Left lung (tissue), 10 donors: ENCODE measurements around the gene SLC9A1. TPM values are rescaled to one million over a fixed set of nuclear protein-coding genes. Genes with fewer than 3 reads are reported as not detected.

ENCODE experiments used
- ATAC-seq: fragments of 200-7000 bp; cut with Tn5 transposase; one replicate; pipeline ENCODE4 v1.9.1; 2020; ENCODE audit warnings: moderate library complexity
- DNase-seq, 4 donors: peaks; one replicate each; pipeline ENCODE4 v3.0.0-alpha.2; 2013 to 2020
- H3K27ac ChIP-seq, 2 donors: fragments of 200-600 bp; sonication (generic) in 1 of 2; one replicate each; pipeline versions ENCODE4 v1.5.0 to v1.8.0; 2020 to 2021
- H3K27me3 ChIP-seq, 2 donors: fragments of 200-600 bp; sonication (generic) in 1 of 2; one replicate each; pipeline versions ENCODE4 v1.5.0 to v1.8.0; 2020 to 2021
- H3K36me3 ChIP-seq, 2 donors: fragments of 200-600 bp; sonication (generic) in 1 of 2; one replicate each; pipeline versions ENCODE4 v1.5.0 to v1.8.0; 2020 to 2021
- H3K4me1 ChIP-seq, 2 donors: fragments of 200-600 bp; one replicate each; pipeline ENCODE4 v1.8.0; 2021
- H3K4me3 ChIP-seq, 2 donors: fragments of 200-600 bp; sonication (generic) in 1 of 2; one replicate each; pipeline versions ENCODE4 v1.5.0 to v1.8.0; 2020 to 2021; ENCODE audit warnings: mild to moderate bottlenecking in 1 of 2
- H3K9me3 ChIP-seq, 2 donors: fragments of 200-600 bp; sonication (generic) in 1 of 2; one replicate each; pipeline versions ENCODE4 v1.5.0 to v1.8.0; 2020 to 2021
- intact Hi-C, 2 donors: fragments of 100-400 bp; cut with DNase I; formaldehyde crosslinking; loops; one replicate each; pipeline versions ENCODE4 v1.11.2 to v1.14.2; 2022
- polyA plus RNA-seq, 6 donors: library from polyadenylated mRNA; unstranded; fragments of 120-200 nt; gene quantifications; one replicate each; pipeline ENCODE4 v1.2.1, GENCODE V29; 2013; ENCODE audit not compliant: insufficient read length in 6 of 6
- total RNA-seq, 2 donors: library from RNA; stranded (reverse); fragmentation: NEBNext Ultra II Directional; extraction: Animal tissue kit (Norgen Biotek cat#: 25700); gene quantifications; one replicate each; pipeline ENCODE4 v1.2.1, GENCODE V29; 2021
- TF ChIP-seq, protein P1 (sequence below), 2 donors: fragments of 200-600 bp; sonication (generic) in 1 of 2; IDR thresholded peaks; one replicate each; pipeline versions ENCODE4 v1.5.0 to v1.8.0; 2021; ENCODE audit warnings: antibody characterized with exemption in 2 of 2
- donor health status: DM: no; HTN: yes; CAD: no.
- donor health status: DM: no; HTN: no; CAD: no.

Gene SLC9A1
- total and polyA plus RNA-seq, 8 donors: 16.0 to 63.8 (median 20.4) TPM

DNA sequence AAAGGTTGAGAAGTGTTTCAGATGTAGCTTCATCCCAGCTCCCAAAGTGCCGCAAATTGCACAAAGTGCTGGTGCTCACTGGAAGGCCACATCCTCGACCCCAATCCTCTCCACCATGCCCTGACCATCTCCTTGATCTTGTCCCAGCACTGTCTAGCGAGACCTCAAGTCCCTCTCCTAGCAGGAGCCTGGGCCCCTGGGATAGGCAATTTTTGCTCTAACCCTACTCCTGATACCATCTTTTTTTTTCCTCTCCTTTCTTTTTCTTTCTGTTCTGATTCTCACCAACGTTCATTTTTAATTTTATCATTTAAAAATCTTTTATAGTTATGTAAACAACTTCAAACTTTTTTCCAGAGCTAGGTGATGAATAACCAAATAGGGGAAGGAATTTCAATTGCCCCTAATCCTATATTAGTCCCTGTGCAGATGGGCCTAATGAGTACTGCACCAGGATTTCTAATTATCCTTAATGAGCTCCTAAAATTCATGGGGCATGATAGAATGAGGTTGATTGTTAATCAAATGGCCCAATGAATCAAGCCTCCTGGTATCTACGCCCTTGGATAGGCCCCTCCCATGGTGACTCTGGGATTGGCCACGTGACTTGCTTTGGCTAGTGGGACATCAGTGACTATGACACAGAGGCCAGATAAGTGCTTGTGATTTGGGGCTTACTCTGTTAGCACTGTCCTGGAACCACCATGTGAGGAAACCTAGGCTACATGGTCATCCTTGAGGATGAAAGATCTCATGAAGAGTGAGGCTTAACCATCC, 100.8 kb downstream of the SLC9A1 start:
- ATAC-seq (no peak), DNase-seq (no peak)
- TF ChIP-seq, protein P1, sequence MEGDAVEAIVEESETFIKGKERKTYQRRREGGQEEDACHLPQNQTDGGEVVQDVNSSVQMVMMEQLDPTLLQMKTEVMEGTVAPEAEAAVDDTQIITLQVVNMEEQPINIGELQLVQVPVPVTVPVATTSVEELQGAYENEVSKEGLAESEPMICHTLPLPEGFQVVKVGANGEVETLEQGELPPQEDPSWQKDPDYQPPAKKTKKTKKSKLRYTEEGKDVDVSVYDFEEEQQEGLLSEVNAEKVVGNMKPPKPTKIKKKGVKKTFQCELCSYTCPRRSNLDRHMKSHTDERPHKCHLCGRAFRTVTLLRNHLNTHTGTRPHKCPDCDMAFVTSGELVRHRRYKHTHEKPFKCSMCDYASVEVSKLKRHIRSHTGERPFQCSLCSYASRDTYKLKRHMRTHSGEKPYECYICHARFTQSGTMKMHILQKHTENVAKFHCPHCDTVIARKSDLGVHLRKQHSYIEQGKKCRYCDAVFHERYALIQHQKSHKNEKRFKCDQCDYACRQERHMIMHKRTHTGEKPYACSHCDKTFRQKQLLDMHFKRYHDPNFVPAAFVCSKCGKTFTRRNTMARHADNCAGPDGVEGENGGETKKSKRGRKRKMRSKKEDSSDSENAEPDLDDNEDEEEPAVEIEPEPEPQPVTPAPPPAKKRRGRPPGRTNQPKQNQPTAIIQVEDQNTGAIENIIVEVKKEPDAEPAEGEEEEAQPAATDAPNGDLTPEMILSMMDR (IDR thresholded peaks at IDR 0.05): no peak
- H3K9me3 ChIP-seq: no peaks in the 10 kb centered on the region
- no peaks in the 10 kb centered on the region for H3K36me3 ChIP-seq
- H3K27ac ChIP-seq: no peak overlapping the region
- no peaks in the 10 kb centered on the region for H3K27me3 ChIP-seq
- H3K4me1 ChIP-seq: no peaks in the 10 kb centered on the region
- intact Hi-C loops: no loop called here
- H3K4me3 ChIP-seq: no peak overlapping the region

DNA sequence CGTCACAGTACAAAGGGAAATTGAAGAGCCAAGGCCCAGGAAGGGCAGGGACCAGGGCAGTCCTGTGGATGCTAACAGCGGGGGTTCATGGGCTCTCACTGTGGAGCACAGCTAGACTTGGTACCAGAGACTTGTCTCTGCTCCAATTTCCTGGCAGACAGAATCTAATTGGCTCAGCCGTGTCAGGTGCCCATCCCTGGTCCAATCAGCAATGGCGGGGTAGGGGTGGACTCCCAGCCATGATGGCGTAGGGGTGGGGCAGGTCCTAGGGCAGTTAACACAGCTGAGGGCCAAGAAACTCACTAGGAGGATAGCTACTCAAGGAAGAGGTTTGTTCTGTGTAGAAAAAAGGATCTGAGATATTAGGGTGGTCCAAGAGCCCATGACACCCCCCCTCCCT, 102.4 kb downstream of the SLC9A1 start:
- Histone ChIP-seq H3K4me1 (no peaks in the 10 kb centered on the region), H3K36me3 (no peaks in the 10 kb centered on the region), H3K4me3 (no peak overlapping the region), H3K27me3 (no peaks in the 10 kb centered on the region), H3K27ac (no peak overlapping the region), H3K9me3 (no peaks in the 10 kb centered on the region)
- intact Hi-C loops: no loop called here
- no peak for ATAC-seq
- DNase-seq: no peak
- TF ChIP-seq, protein P1 (IDR thresholded peaks at IDR 0.05): no peak

DNA sequence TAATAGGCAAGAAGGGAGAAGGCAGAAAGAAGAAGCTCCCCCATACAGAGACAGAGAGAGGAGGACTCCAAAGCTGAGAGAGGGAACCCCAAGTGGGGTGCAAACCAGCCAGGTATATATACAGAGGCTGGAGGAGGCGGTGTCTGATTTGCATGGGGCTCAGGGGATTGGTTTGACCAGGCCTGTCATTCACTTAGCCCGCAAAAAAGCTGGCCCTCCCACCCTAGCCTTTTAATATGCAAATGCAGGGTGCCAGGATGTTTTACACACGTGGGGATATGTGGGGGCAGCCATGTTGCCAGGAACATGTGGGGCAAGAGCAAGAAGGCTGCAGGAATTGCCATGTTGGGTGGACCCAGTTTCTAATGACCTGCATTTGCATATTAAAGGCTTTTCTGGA, 105.3 kb downstream of the SLC9A1 start:
- intact Hi-C loops: loop anchor here in 1 of 2 donors (5.0 kb wide), 1 partner anchor 48 kb away; no protein-coding TSS in a partner anchor

DNA sequence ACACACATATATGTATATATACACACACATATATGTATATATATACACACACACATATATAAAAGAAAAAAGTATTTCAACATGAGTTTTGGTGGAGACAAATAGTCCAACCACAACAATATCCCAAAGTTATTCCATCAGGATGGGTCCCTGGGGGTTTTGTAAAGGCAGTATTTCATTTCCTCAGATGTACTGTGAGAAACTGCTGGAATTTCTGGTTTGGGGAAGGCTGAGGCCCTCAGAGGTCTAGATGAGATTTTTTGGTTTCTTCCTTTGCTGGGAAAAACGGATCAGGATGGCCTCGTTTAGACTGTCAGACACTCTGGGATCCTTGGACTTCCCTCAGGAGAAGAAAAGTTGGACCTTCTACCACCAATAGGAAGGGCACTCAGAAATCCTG, 105.8 kb downstream of the SLC9A1 start:
- no peaks in the 10 kb centered on the region for H3K9me3 ChIP-seq
- H3K4me3 ChIP-seq: no peak overlapping the region
- no peaks in the 10 kb centered on the region for H3K36me3 ChIP-seq
- TF ChIP-seq, protein P1 (IDR thresholded peaks at IDR 0.05): no peak
- DNase-seq (no peak), ATAC-seq (no peak)
- intact Hi-C loops: loop anchor here in 1 of 2 donors (5.0 kb wide), 1 partner anchor 48 kb away; no protein-coding TSS in a partner anchor
- H3K27me3 ChIP-seq: no peaks in the 10 kb centered on the region
- no peak overlapping the region for H3K27ac ChIP-seq
- H3K4me1 ChIP-seq: peaks cover 7 to 22% of the 10 kb centered on the region in 2 donors

More for the DNA sequence above, 105.3 kb downstream of the SLC9A1 start:
- ATAC-seq: no peak
- Histone ChIP-seq H3K36me3 (no peaks in the 10 kb centered on the region), H3K4me3 (no peak overlapping the region), H3K27me3 (no peaks in the 10 kb centered on the region), H3K9me3 (no peaks in the 10 kb centered on the region), H3K4me1 (peaks cover 7 to 17% of the 10 kb centered on the region in 2 donors), H3K27ac (no peak overlapping the region)
- DNase-seq: no peak
- TF ChIP-seq, protein P1 (IDR thresholded peaks at IDR 0.05): no peak

Other genes with a start within 250 kb of the SLC9A1 start
- 1 to 10 TPM; 1.2 to 7.8 TPM for gene NR0B2, start 241.2 kb downstream of the SLC9A1 start, total RNA-seq
- gene NR0B2, start 241.2 kb downstream of the SLC9A1 start, polyA plus RNA-seq: 1 to 10 TPM; 2.4 to 5.4 (median 3.8) TPM
- 10 to 100 TPM; 56.2 to 65.8 TPM for gene NUDC, start 233.4 kb downstream of the SLC9A1 start, total RNA-seq
- 10 to 100 TPM; 66.5 to 94.6 (median 73.4) TPM for gene NUDC, start 233.4 kb downstream of the SLC9A1 start, polyA plus RNA-seq
- 10 to 100 TPM in 1 of 2 donors, 1 to 10 TPM in 1; 8.6 to 12.1 TPM for gene KDF1, start 194.7 kb downstream of the SLC9A1 start, total RNA-seq
- gene KDF1, start 194.7 kb downstream of the SLC9A1 start, polyA plus RNA-seq: 1 to 10 TPM; 6.7 to 8.0 (median 7.8) TPM
- gene TRNP1, start 161.4 kb downstream of the SLC9A1 start, total RNA-seq: 10 to 100 TPM; 23.4 to 27.7 TPM
- 1 to 10 TPM; 1.6 to 3.5 (median 2.8) TPM for gene TRNP1, start 161.4 kb downstream of the SLC9A1 start, polyA plus RNA-seq
- 10 to 100 TPM; 22.9 to 27.3 TPM for gene TENT5B, start 142.3 kb downstream of the SLC9A1 start, total RNA-seq
- gene TENT5B, start 142.3 kb downstream of the SLC9A1 start, polyA plus RNA-seq: 1 to 10 TPM; 1.5 to 2.7 (median 2.0) TPM
- gene WDTC1, start 79.5 kb upstream of the SLC9A1 start, total RNA-seq: 10 to 100 TPM; 34.2 to 39.6 TPM
- 10 to 100 TPM; 33.9 to 37.8 (median 37.2) TPM for gene WDTC1, start 79.5 kb upstream of the SLC9A1 start, polyA plus RNA-seq
- gene TMEM222, start 167.0 kb upstream of the SLC9A1 start, total RNA-seq: 10 to 100 TPM; 29.4 to 36.0 TPM
- gene TMEM222, start 167.0 kb upstream of the SLC9A1 start, polyA plus RNA-seq: 10 to 100 TPM; 31.6 to 40.4 (median 35.7) TPM
- gene SYTL1, start 186.9 kb upstream of the SLC9A1 start, total RNA-seq: 10 to 100 TPM; 41.4 to 44.1 TPM
- 10 to 100 TPM in 1 of 6 donors, 1 to 10 TPM in 5; 4.7 to 10.1 (median 8.1) TPM for gene SYTL1, start 186.9 kb upstream of the SLC9A1 start, polyA plus RNA-seq
- gene MAP3K6, start 211.8 kb upstream of the SLC9A1 start, total RNA-seq: 10 to 100 TPM; 81.7 to 83.3 TPM
- gene MAP3K6, start 211.8 kb upstream of the SLC9A1 start, polyA plus RNA-seq: 10 to 100 TPM; 11.8 to 23.6 (median 15.1) TPM
- gene FCN3, start 219.7 kb upstream of the SLC9A1 start, total RNA-seq: 100 to 1,000 TPM; 156 to 487 TPM
- 10 to 100 TPM; 13.4 to 20.6 (median 16.2) TPM for gene FCN3, start 219.7 kb upstream of the SLC9A1 start, polyA plus RNA-seq
- gene CD164L2, start 228.2 kb upstream of the SLC9A1 start, total RNA-seq: 1 to 10 TPM; 4.0 to 5.9 TPM
- 1 to 10 TPM in 3 of 6 donors, under 1 TPM in 3; 0.33 to 2.2 (median 1.1) TPM for gene CD164L2, start 228.2 kb upstream of the SLC9A1 start, polyA plus RNA-seq
- under 1 TPM; 0.16 to 0.29 TPM for gene GPR3, start 237.5 kb upstream of the SLC9A1 start, total RNA-seq
- 1 to 10 TPM in 4 of 6 donors, under 1 TPM in 2; 0.58 to 1.7 (median 1.2) TPM for gene GPR3, start 237.5 kb upstream of the SLC9A1 start, polyA plus RNA-seq